Measurements from ENCODE around the gene TMEM201. TPM values are rescaled to one million over a fixed set of nuclear protein-coding genes. Genes with fewer than 3 reads are reported as not detected.

TMEM201 gene
- total RNA-seq, 1 experiment from 2014 or later, result 30.4 TPM

- POLR2A ChIA-PET, result no interaction called here
- no peak for TF ChIP-seq CBFB (CRISPR knock-in tag; IDR thresholded peaks at IDR 0.05; ENCODE audit: low read depth)
- TF ChIP-seq, protein P1, sequence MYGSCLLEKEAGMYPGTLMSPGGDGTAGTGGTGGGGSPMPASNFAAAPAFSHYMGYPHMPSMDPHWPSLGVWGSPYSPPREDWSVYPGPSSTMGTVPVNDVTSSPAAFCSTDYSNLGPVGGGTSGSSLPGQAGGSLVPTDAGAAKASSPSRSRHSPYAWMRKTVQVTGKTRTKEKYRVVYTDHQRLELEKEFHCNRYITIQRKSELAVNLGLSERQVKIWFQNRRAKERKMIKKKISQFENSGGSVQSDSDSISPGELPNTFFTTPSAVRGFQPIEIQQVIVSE (CRISPR knock-in tag; IDR thresholded peaks at IDR 0.05; ENCODE audit: borderline replicate concordance), result no peak
- TF ChIP-seq ZNF263 (CRISPR knock-in tag; IDR thresholded peaks at IDR 0.05; ENCODE audit: low read depth), result no peak
- TF ChIP-seq PRRX2 (CRISPR knock-in tag; IDR thresholded peaks at IDR 0.05), result no peak
- no peak for TF ChIP-seq NFE2L1 (CRISPR knock-in tag; IDR thresholded peaks at IDR 0.05)
- TF ChIP-seq RORB (CRISPR knock-in tag; IDR thresholded peaks at IDR 0.05), result no peak
- TF ChIP-seq SMAD3 (CRISPR knock-in tag; IDR thresholded peaks at IDR 0.05; ENCODE audit: borderline replicate concordance), result no peak
- TF ChIP-seq EMX1 (CRISPR knock-in tag; IDR thresholded peaks at IDR 0.05), result no peak
- TF ChIP-seq, protein P2, sequence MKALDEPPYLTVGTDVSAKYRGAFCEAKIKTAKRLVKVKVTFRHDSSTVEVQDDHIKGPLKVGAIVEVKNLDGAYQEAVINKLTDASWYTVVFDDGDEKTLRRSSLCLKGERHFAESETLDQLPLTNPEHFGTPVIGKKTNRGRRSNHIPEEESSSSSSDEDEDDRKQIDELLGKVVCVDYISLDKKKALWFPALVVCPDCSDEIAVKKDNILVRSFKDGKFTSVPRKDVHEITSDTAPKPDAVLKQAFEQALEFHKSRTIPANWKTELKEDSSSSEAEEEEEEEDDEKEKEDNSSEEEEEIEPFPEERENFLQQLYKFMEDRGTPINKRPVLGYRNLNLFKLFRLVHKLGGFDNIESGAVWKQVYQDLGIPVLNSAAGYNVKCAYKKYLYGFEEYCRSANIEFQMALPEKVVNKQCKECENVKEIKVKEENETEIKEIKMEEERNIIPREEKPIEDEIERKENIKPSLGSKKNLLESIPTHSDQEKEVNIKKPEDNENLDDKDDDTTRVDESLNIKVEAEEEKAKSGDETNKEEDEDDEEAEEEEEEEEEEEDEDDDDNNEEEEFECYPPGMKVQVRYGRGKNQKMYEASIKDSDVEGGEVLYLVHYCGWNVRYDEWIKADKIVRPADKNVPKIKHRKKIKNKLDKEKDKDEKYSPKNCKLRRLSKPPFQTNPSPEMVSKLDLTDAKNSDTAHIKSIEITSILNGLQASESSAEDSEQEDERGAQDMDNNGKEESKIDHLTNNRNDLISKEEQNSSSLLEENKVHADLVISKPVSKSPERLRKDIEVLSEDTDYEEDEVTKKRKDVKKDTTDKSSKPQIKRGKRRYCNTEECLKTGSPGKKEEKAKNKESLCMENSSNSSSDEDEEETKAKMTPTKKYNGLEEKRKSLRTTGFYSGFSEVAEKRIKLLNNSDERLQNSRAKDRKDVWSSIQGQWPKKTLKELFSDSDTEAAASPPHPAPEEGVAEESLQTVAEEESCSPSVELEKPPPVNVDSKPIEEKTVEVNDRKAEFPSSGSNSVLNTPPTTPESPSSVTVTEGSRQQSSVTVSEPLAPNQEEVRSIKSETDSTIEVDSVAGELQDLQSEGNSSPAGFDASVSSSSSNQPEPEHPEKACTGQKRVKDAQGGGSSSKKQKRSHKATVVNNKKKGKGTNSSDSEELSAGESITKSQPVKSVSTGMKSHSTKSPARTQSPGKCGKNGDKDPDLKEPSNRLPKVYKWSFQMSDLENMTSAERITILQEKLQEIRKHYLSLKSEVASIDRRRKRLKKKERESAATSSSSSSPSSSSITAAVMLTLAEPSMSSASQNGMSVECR (CRISPR knock-in tag; IDR thresholded peaks at IDR 0.05; ENCODE audit: borderline replicate concordance), result no peak
- no peak for TF ChIP-seq TCF7 (CRISPR knock-in tag; IDR thresholded peaks at IDR 0.05; ENCODE audit: low read depth)
- Mint-ChIP-seq H3K9me3 (no peaks in the 10 kb centered on the region), H3K4me1 (no peaks in the 10 kb centered on the region), H3K36me3 (no peaks in the 10 kb centered on the region), H3K27me3 (ENCODE audit: low read depth) (no peaks in the 10 kb centered on the region), H3K4me3 (no peak overlapping the region), H3K27ac (no peak overlapping the region)
- ATAC-seq, result no peak
- DNase-seq (ENCODE audit: low spot score), result no peak
- CTCF ChIA-PET, result interaction anchor here (0.6 to 1.4 kb wide), 6 partner anchors 15 to 78 kb away, joined by 3 to 4 read pairs (median 4); no protein-coding TSS in a partner anchor
These were observed 54.9 kb downstream of the TMEM201 start for GRCh38 chr1:9643351-9644256.

DNA sequence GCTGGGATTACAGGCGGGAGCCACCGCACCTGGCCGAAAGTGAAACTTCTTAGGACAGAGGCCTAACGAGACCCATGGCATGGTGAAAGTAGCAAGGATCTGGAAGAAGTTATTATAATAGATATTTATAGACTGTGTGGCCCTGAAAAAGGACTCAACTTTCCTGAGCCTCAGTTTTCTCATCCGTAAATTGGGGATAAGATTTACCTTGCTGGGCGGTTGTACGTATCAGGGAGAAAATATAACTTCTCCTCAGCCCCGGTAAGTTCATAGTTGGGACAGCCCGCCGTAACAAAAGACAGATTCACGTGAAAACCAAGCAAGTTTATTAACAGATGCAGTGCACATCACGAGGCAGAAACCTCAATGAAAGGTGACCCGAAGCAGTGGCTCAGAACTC lies 57.3 kb downstream of the TMEM201 start:
- Mint-ChIP-seq H3K9me3 (no peaks in the 10 kb centered on the region), H3K4me1 (0 out of 2 replicates have a peak, but pooled peaks cover under 1% of the 10 kb centered on the region), H3K27me3 (ENCODE audit: low read depth) (peaks cover 23% of the 10 kb centered on the region), H3K36me3 (no peaks in the 10 kb centered on the region), H3K27ac (no peak overlapping the region), H3K4me3 (no peak overlapping the region)
- POLR2A ChIA-PET, result no interaction called here
- no peak for TF ChIP-seq MAX (CRISPR knock-in tag; IDR thresholded peaks at IDR 0.05)
- TF ChIP-seq TEAD1 (CRISPR knock-in tag; IDR thresholded peaks at IDR 0.05), result no peak
- no peak for TF ChIP-seq GTF2I (CRISPR knock-in tag; conservative IDR thresholded peaks at IDR 0.05)
- CTCF ChIA-PET, result no interaction called here
- ATAC-seq, result no peak
- no peak for DNase-seq (ENCODE audit: low spot score)

DNA sequence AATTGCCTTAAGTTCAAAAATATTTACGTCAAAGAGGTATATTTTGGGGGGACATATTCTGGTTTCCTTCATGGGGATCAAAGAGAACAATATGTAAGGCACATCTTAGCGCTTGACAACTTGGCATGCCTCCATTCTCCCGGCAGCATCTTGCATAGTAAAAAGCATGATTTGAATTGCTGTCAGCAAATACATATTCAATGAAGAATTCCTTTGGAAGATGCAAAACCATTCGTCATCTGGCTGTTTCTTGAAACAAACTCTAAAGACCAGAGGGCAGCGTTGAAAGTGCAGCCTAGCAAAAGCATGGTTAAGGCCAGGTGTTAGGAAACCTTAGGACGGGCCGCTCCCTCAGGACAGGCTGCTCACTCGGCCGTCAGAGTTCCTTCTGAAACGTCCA lies 59.5 kb downstream of the TMEM201 start:
- no peak for DNase-seq (ENCODE audit: low spot score)
- ChIA-PET CTCF (interaction anchor here (1.0 kb wide), 1 partner anchor 33 kb away, joined by 3 read pairs; no protein-coding TSS in a partner anchor), POLR2A (no interaction called here)
- H3K4me3 Mint-ChIP-seq, result no peak overlapping the region
- peaks cover 40% of the 10 kb centered on the region for H3K27me3 Mint-ChIP-seq (ENCODE audit: low read depth)
- H3K4me1 Mint-ChIP-seq, result peaks cover 4% of the 10 kb centered on the region; the same call in 1 of the 2 replicates
- no peak for ATAC-seq
- no peaks in the 10 kb centered on the region for H3K36me3 Mint-ChIP-seq
- no peak overlapping the region for H3K27ac Mint-ChIP-seq
- H3K9me3 Mint-ChIP-seq, result no peaks in the 10 kb centered on the region
- TF ChIP-seq TEAD1 (CRISPR knock-in tag; IDR thresholded peaks at IDR 0.05) (no peak), HMGA2 (CRISPR knock-in tag; IDR thresholded peaks at IDR 0.05) (no peak), KAT7 (CRISPR knock-in tag; IDR thresholded peaks at IDR 0.05; ENCODE audit: borderline replicate concordance) (no peak), NR1H2 (CRISPR knock-in tag; IDR thresholded peaks at IDR 0.05) (no peak)
- TF ChIP-seq, protein P3, sequence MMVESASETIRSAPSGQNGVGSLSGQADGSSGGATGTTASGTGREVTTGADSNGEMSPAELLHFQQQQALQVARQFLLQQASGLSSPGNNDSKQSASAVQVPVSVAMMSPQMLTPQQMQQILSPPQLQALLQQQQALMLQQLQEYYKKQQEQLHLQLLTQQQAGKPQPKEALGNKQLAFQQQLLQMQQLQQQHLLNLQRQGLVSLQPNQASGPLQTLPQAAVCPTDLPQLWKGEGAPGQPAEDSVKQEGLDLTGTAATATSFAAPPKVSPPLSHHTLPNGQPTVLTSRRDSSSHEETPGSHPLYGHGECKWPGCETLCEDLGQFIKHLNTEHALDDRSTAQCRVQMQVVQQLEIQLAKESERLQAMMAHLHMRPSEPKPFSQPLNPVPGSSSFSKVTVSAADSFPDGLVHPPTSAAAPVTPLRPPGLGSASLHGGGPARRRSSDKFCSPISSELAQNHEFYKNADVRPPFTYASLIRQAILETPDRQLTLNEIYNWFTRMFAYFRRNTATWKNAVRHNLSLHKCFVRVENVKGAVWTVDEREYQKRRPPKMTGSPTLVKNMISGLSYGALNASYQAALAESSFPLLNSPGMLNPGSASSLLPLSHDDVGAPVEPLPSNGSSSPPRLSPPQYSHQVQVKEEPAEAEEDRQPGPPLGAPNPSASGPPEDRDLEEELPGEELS (CRISPR knock-in tag; IDR thresholded peaks at IDR 0.05), result no peak
- TF ChIP-seq, protein P4, sequence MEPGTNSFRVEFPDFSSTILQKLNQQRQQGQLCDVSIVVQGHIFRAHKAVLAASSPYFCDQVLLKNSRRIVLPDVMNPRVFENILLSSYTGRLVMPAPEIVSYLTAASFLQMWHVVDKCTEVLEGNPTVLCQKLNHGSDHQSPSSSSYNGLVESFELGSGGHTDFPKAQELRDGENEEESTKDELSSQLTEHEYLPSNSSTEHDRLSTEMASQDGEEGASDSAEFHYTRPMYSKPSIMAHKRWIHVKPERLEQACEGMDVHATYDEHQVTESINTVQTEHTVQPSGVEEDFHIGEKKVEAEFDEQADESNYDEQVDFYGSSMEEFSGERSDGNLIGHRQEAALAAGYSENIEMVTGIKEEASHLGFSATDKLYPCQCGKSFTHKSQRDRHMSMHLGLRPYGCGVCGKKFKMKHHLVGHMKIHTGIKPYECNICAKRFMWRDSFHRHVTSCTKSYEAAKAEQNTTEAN (CRISPR knock-in tag; IDR thresholded peaks at IDR 0.05), result no peak
- TF ChIP-seq, protein P2 (CRISPR knock-in tag; IDR thresholded peaks at IDR 0.05; ENCODE audit: borderline replicate concordance), result no peak

Data from WTC11 (cell line).